ENCODE measurements around the gene MXD3. TPM values are rescaled to one million over a fixed set of nuclear protein-coding genes. Genes with fewer than 3 reads are reported as not detected.

MXD3 gene
- total RNA-seq, 3 donors from 2014 or later: 4.2 to 10.5 (median 9.4) TPM

- TF ChIP-seq POLR2A (IDR thresholded peaks at IDR 0.05) (no peak), CTCF (IDR thresholded peaks at IDR 0.05) (no peak), POLR2AphosphoS5 (IDR thresholded peaks at IDR 0.05) (no peak)
- no peak overlapping the region for H3K4me3 ChIP-seq
- no peaks in the 10 kb centered on the region for H3K9me3 ChIP-seq
- intact Hi-C loops (cut with DNase I; ENCODE audit: low total_unique reads): no loop called here
- H3K27me3 ChIP-seq: no peaks in the 10 kb centered on the region
- H3K36me3 ChIP-seq: peaks cover 20% of the 10 kb centered on the region
- no peak for DNase-seq (ENCODE audit: low spot score in 2 of 2)
- no peak overlapping the region for H3K27ac ChIP-seq
- no peaks in the 10 kb centered on the region for H3K4me1 ChIP-seq
Observed at GRCh38 chr5:177332896-177333260, 21.2 kb upstream of the MXD3 start.

GRCh38 chr5:177332031-177332895 lies 20.6 kb upstream of the MXD3 start:
- no peak for DNase-seq (ENCODE audit: low spot score in 2 of 2)
- H3K4me1 ChIP-seq: no peaks in the 10 kb centered on the region
- H3K27ac ChIP-seq: no peak overlapping the region
- no peak overlapping the region for H3K4me3 ChIP-seq
- H3K9me3 ChIP-seq: no peaks in the 10 kb centered on the region
- no peak for TF ChIP-seq CTCF (IDR thresholded peaks at IDR 0.05)
- TF ChIP-seq POLR2AphosphoS5 (IDR thresholded peaks at IDR 0.05): no peak
- TF ChIP-seq POLR2A (IDR thresholded peaks at IDR 0.05): no peak
- peaks cover 20% of the 10 kb centered on the region for H3K36me3 ChIP-seq
- intact Hi-C loops (cut with DNase I; ENCODE audit: low total_unique reads): no loop called here
- H3K27me3 ChIP-seq: no peaks in the 10 kb centered on the region

- intact Hi-C loops (cut with DNase I; ENCODE audit: low total_unique reads): no loop called here
- Histone ChIP-seq H3K36me3 (peaks cover 20% of the 10 kb centered on the region), H3K27me3 (no peaks in the 10 kb centered on the region), H3K4me3 (no peak overlapping the region), H3K4me1 (no peaks in the 10 kb centered on the region), H3K27ac (no peak overlapping the region), H3K9me3 (no peaks in the 10 kb centered on the region)
- no peak for DNase-seq (ENCODE audit: low spot score in 2 of 2)
- TF ChIP-seq POLR2A (IDR thresholded peaks at IDR 0.05): no peak
- no peak for TF ChIP-seq POLR2AphosphoS5 (IDR thresholded peaks at IDR 0.05)
- no peak for TF ChIP-seq CTCF (IDR thresholded peaks at IDR 0.05)
Observed at GRCh38 chr5:177330991-177331842, 19.5 kb upstream of the MXD3 start.

GRCh38 chr5:177329883-177330282 lies 18.2 kb upstream of the MXD3 start:
- peaks cover 14% of the 10 kb centered on the region for H3K36me3 ChIP-seq
- H3K27ac ChIP-seq: no peak overlapping the region
- H3K4me1 ChIP-seq: no peaks in the 10 kb centered on the region
- no peaks in the 10 kb centered on the region for H3K27me3 ChIP-seq
- no peak overlapping the region for H3K4me3 ChIP-seq
- no peaks in the 10 kb centered on the region for H3K9me3 ChIP-seq
- TF ChIP-seq POLR2A (IDR thresholded peaks at IDR 0.05) (no peak), POLR2AphosphoS5 (IDR thresholded peaks at IDR 0.05) (no peak), CTCF (IDR thresholded peaks at IDR 0.05) (no peak)
- no peak for DNase-seq (ENCODE audit: low spot score in 2 of 2)
- intact Hi-C loops (cut with DNase I; ENCODE audit: low total_unique reads): no loop called here

Measured in breast epithelium (tissue), 4 donors.